ENCODE results near the gene PWWP2B.

Gene PWWP2B

DNA sequence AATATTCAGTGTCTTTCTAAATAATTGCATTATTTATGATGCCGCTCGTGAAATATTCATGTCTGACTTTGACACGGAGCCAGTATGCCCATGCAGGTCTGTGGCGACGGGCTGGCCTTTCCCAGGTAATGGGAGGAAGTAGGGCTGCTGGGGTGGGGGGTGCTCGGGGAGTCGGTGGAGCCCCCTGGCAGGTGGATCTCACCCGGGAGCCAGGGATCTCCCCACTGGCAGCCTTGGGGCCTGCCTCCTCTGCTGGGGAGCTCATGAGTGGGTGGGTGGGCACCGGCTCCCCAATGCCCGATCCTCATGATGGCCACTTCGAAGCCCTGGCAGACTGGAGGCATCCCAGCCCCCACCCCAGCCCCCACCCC, 52.8 kb downstream of the PWWP2B start:
- DNase-seq = no peak

DNA sequence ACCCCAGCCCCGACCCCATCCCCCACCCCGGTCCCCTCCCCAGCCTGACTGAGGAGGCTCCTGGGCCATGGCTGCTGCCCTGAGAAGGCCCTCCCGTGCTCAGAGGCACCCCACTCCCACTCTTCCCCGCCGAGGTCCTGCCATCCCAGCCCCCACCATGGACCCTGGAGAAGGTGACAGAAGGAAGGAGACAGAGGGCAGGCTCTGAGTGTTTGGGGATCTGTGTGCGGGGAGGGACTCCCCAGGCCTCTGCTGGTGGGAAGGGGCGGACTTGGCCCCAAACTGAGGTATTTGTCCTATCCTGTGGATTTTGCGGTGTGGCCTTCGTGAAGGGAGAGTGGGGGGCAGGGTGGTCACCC, 53.4 kb downstream of the PWWP2B start:
- no peak for DNase-seq

DNA sequence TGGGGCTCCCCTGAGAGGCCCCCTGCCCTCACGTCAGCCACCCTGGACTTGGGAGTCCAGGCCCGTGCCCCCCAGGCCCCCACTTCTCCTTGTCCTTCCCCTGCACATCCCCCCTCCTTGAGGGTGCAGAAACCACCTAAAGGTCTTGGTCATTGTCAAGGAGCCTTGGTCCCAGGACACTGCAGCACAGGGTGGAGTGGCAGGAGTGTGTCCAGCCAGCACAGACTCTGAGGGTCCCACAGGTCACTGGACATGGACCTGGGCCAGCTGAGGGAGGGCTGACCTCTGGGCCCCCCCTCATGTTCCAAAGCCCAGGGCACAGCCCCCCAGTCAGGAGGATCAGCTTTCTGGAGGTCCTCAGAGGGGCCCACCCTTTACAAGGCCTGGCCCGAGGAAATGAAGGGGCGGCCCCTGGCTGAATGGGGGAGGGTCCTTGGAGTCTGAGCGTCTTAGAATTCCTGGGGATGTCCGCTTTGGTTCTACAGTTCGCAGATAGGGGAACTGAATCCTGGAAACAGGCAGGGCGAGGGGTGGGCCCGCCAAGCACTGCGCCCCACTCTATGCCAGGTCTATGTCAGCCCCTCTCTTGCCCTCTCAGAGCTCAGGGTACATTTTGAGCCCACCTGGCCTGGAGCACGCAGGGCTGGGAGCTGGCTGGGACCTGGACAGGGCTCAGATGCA, 54.0 kb downstream of the PWWP2B start:
- DNase-seq = no peak

DNA sequence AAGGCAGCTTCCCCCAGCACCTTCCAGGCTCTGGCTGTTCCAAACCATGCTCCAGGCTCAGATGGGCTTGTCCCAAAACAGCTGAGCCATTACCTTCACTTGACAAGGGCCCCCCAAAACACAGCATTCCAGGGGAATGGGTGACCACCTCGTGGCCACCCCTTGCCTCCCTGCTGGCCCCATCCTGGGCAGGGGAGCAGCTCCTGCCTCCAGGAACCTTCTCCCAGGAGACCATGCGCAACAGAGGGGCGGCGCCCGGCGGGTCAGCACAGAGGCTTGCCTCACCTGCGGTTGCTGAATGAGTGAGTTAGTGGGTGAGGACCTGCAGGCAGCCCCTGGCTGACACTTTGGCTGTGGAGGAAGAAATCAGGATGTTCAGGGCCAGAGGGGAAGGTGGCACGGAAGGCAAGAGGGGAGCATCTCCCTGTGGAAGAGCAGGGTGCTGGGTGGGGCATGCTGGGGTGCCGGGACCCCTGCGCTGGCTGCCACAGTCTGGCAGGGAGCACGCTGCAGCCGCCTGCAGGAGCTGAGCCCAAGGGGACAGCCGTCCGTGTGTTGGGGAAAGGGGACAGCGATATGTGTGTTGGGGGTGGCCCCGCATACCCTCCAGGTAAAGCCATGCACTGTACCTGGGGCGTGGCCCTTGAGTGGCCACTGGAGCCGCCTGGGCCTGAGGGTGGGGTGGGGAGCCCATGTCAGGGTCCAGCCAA, 54.7 kb downstream of the PWWP2B start:
- DNase-seq = peak; percentile 32

DNA sequence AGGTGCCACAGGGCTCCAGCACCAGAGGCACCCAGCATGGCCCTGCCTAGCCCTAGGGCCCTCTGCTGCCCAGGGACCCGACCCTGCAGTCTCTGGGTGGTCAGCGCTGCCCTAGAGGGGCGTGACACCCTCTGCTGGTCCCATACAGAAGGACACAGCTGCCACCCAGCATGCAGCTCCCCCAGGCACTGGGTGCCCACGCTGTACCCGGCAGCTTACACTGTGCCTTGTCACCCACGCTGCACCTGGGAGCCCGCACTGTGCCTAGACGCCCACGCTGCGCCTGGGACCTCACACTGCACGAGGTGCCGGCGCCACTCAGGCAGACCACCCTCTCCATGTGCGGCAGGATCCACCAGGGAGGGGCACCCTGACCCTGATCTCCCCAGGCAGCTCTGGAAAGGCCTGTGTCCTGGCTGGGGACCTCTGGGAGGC, 55.2 kb downstream of the PWWP2B start:
- no peak for DNase-seq

DNA sequence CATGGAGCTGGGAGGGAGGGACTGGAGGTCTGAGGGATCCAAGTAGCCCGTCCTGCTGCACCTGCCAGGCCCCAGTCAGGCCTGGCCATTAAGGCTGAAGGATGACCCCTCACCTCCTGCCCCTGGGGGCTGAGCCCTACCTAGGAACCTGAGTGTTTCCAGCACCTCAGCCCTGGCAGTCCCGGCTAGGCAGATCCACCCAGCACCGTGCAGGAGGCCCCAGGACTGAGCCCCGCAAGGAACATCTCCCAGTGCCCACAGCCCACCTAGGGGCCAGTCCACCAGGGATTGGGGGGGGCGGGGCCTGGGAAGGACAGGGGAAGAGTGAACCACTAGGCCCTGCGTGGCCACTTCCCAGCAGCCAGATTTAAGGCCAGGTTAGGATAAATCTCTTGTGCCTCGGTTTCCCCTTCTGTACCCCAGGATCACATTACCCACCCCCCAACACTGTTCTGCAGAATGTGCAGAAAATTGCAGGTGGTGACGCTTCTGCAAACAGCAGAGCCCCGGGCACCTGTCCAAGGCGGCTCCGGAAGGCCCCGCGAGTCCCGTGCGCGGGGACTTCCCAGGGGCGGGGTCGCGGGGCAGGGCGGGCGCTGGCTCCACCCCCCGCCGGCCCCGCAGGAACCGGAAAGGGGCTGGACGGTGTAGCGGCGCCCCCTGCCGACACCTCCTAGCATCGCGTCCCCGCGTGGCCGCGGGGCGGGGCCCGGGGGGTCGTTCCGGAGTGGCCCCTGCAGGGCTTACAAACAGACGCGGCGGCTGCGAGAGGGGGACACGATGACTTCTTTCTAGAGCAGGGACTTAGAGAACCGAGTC, 55.9 kb downstream of the PWWP2B start:
- DNase-seq = peak; percentile 45

DNA sequence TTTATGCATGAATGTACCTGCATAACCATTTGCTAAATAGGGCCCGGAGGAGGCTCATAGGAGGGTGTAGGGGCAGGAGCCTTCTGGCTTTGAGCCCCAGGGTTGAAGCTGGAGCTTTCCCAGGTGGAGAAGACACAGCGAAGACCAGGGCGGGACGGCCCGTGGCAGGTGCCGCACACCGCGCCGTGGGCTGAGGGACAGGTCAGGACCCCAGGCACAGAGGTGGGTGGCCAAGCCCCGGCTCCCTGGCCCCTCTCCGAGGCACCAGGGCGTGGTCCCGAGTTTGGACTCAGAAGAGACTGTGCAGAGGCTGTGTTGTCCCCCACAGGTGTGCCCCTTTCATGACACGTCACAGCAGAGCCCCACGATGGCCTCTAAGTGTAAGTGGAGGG, 56.5 kb downstream of the PWWP2B start:
- DNase-seq = no peak

DNA sequence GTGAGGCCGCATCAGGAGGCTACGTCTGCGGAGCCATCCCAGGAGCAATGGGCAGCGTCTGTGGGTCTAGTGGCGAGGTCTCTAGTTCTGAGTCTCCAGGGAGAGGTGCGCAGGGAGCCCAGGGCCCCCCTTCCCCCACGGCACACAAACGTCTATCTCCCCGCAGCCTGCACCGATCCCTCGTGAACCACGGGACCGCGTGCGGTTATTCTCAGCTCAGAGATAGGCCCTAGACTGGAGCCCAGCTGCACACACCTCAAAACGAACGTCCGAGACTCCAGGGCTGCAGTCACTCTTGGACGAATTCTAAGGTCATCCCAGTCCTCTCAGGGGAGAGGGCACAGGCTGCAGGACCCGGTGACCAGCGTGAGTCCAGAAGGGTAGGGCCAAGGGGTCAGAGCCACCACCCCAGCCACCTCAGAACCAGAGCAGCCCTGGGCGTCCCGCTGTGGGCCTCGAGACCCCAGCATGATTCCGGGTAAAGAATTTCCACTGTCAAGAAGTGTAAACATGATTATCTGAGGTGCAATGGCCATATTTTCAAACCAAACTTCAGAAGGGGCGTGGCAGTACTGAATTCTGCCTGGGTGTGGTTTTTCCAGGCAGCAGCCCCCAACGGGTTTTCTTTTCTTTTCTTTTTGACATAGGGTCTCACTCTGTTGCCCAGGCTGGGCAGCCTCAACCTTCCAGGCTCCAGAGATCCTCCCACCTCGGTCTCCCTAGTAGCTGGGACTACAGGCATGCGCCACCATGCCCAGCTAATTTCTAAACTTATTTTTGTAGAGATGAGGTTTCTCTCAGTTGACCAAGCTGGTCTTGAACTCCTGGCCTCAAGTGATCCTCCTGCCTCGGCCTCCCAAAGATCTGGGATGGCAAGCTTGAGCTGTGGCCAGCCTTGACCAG, 57.5 kb downstream of the PWWP2B start:
- DNase-seq = no peak

DNA sequence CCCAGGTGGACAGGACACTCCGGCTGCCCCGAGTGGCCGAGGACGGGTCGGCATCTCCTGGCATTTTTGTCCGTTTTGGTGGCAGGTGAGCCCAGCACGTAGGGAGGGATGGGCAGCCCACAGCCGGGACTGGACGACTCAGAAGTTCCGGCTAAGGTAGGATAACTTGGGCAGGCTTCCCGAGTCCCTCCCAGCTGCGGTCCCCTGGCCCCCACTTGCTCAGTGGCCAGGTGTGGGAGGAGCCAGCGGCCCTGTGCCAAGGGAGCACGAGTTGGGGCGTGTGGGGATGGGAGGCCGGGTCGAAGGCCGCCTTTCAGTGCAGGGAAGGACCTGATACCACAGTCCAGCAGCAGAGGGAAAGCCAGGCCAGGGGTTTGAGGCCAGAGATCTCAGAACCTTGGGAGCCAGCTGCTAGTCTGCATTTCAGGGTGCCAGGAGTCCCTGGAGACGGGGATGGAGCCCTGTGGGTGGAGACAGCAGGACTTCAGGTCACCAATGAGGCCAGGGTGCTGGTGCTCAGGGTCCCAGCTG, 58.5 kb downstream of the PWWP2B start:
- no peak for DNase-seq

DNA sequence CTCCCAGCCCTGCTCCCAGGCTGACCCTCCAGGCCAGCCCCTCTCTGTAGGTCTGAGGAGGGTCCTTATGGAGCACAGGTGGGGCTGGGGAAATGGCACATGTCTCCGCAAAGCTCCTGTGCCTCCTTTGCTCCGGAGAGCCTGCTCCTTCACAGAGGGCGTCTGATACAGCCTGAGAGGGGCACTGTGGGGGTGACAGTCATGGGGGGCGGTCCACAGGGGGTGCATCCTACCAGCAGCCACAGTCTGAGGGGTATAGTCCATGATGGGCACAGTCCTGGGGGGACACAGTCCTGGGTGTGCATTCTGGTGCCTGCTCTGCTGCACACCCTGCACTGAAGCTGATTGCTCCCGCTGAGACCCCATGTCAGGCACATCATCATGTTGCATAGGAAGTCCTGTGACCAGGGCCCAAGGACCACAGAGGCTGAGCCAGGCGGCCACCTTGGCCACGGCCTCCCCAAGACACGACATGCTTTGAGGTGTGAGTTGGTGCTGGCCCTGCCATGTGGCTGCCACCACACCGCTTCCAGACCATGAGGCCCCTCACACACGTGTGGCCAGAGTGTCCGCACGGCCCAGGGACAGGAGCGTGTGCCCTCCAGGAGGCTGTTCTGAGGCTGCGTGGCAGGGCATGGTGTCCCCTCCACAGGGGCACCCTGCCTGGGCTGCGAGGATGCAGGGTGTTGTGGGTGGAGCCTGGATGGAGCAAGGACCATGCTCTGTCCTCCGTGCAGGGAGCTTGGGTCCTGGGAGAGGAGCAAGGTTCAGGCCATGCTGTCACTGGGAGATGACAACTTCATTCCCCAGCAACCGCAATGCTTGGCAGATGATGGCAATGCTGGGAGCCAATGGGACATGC, 59.2 kb downstream of the PWWP2B start:
- DNase-seq = no peak

DNA sequence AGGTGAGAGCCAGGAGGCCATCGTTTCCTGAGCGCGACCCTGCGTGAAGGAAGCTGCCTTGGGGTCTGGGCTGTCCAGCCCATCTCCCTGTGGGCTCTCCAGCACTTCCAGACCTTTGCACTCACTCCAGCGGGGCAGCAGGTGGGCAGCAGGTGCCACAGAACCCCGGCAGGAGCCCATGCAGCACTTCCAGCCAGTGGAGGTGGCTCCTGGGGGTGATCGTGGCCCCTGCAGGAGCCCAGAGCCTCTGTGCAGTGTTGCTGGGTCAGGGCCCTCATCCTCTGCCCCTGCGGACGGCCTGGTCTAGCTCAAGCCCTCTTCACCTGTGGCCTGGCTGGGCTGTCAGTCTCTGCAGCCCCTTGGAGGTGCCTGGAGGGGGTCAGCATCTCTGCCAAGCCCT, 59.9 kb downstream of the PWWP2B start:
- no peak for DNase-seq

DNA sequence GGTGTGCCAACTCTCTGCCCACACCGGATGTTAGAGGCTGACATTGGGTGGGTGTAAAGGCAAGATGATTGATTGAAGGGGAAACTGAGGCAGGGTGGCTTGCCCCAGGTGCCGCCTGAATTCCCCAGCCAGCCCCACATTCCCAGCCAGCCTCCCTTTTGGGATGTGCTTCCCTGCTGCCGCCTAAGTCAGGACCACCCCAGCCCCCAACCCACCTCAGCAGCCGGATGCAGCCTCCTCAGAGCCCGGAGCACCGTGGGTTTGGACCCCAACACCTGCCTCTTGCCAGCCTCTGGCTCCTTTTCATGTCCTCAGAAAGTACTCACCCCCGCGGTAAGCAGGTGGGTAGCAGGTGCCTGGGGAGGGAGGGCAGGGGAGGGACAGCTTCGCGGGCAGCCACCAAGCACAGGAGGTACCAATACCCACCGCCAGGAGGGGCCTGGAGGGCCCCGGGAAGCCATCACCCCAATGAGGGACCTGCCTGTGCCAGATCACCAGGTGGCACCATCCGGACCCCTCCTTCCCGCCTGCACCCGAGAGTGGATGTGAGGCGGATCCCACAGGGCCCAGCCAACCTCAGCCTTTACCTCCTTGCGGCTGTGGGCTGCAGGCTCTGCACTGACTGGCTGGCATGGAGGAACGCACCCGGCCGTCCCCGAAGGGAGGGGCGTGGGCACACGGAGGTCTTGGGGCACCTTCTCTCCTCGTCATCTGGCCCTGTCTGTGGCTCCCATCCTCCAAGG, 60.5 kb downstream of the PWWP2B start:
- no peak for DNase-seq

DNA sequence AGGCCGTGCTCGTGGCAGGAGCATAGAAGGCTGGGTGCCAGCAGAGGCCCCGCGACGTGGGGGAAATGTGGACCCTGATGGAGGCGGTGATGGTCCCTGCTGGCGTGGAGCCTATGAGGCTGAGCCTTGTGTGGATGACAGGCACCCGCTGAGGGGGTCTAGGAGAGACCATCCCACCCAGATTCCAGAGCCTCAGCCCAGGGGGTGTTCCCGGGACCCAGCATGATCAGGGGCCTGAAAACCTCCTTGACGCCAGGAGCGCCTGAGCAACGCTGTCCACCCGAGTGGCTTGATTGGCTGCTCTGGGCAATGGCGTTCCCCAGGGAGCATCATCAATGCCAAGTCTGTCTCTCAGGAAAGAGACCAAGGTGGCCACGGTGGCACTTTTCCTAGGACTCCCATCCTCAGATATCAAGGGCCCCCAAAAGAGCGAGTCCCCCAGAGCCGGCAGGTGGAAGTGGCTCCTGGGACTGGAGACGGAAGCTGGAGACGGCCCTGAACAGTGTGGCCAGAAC, 61.1 kb downstream of the PWWP2B start:
- no peak for DNase-seq

DNA sequence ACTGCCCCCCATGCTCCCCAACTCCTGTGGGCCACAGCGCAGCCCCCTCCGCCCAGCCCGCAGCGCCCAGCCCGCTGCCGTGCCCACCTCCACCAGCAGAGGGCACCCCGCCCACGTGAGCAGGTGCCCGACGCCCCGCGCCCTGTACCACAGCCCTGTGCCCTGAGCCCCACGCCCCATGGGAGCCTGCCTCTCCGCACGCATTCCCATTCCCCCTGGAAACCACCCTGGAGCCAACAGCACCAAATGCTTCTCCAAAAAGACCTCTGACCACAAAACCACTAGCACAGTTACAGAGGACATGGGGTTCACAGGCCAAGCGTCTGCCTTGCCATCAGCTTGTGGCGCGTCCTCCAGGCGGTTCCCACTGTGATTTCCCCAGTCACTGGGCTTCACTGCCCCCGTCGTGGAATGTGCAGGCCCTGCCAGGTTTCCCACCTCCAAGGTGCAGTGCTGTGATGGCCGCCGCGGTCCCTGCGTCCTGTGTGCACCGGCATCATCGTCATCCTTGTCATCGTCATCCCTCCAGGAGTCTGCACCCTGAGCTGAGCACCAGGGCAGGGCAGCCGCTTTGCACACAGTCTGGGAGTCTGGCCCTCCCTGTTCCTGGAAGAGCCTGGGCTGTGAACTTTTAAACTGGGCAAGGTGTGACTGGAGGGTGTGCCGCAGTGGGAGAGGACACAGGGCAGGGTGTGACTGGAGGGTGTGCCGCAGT, 61.7 kb downstream of the PWWP2B start:
- DNase-seq = no peak

DNA sequence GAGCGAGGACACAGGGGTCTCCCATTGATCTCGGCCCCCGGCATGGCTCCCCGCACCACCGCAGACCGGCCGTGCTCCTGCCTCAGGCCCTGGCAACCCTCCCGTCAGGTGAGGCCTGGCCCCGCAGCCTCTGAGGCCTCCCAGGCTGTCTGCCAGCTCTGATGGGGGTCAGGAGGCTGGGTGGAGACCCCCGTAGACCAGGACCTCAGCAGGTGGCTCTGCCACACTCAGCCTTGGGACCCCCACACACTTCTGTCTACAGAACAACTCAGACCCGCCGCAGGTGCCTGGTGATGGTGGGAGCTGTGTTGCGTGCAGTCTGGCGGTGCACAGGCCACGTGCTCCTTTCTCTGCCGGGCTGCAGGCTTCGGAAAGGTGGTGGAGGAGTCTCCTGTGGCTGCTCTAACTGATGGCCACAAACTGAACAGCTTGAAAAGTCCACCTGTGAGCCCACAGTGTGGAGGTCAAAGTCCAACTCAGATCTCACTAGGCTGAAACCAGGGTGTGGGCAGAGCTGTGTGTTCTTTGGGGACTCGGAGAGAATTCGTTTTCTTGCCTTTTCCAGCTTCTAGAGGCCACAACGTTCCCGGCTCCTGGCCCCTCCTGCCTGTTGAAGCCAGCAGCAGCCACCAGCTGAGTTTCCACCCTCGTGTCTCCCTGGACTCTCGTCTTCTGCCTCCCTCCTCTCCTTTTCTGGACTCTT, 62.5 kb downstream of the PWWP2B start:
- no peak for DNase-seq

DNA sequence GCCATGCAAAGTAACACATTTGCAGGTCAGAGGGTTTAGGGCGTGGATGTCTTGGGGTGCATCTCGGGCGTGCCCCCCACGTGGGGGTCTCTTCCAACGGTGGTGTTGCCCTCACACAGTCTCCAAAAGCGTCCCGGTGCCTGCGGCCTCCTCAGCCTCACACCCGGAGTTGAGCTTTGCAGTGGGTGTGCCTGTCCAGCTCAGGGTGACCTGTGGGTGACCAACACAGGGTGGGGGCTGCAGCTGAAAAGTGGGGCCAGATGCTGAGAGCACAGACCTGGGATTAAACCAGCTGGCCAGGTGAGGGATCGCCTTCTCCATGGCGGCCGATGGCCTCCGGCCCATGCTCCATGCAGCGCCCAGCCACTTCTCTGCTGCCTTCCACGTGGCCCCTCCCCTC, 63.1 kb downstream of the PWWP2B start:
- no peak for DNase-seq

DNA sequence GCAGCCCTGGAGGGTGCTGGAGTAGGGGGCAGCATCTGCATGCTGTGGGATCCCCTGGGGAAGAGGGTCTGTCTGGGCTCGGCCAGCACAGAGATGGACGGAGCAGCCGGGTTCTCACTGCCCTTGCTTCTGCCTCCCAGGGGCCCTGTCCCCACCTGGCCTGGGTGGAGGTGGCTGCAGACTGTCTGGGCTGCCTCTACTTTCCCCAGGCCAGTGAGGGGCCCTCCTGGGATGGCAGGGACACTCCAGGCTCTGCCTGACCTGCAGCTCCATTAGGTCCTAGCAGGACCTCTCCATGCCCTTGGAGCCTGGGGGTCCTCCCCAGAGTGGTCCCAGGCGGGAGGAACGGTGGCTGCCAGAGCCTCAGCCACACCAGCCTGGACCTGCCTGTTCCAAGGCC, 63.7 kb downstream of the PWWP2B start:
- DNase-seq = no peak

DNA sequence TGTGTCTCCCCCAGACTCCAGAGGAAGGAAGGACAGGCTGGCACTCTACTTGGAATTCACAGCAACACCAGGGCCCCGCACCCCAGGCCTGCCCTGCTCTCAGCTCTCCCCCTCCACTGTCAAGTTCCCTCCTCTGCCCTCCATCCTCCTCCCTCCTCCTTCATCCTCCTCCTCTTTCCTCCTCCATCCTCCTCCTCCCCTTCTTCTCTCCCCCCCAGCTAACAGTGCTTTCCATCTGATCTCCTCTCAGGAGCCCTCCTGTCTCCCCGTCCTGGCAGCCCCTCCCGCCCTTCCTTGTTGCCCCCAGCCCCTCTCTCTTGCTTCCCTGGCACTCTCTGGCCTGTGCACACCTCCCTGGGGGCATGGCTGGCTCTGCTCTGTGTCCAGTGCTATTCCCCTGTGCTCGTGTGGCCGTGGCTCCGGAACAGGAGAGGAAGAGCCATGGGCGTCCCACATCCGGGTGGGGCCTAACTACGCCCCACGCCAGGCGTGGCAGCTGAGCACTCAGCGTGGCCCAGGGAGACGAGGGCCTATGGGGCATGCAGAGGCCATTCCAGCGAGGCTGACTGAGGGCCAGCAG, 64.2 kb downstream of the PWWP2B start:
- no peak for DNase-seq

DNA sequence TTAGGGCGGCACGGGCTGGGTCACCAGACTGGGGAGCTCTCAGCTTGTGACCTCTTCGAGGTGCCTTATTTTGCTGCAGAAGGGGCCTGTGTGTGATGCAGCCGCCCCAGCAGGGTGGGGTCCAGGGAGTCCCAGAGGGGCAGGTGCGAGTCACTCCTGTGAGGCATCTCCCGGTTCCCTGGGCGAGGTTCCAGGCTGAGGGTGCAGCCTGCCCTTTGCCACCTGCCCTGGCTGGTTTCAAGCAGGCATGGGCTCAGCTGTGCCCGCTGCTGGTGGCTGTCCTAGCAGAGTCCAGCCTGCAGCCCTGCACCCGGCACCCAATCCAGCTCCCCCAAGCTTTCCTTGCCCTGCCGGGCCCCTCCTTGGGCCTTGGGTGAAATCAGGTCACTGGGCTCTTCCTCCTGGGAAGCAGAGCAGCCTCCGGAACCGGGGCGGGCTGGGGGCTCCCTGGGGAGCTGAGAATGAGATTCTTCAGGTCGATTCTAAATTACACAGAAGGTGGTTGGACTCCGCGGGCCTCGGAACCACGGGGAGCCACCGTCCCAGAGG, 64.8 kb downstream of the PWWP2B start:
- DNase-seq = no peak

All from NCI-H510A treated with DMSO at 0.1 percent for 48 hours (cell line).